NCI-H510A treated with DMSO at 0.1 percent for 48 hours (cell line): Measurements from ENCODE around the gene TRAK1.

Experiments
- DNase-seq: peaks from one replicate; lab custom pipeline; 2025; lab: John Stamatoyannopoulos, UW

Gene TRAK1

GRCh38 chr3:42068303-42069088 is 22.7 kb upstream of the TRAK1 start:
- no peak for DNase-seq

- DNase-seq: no peak
These were observed 21.1 kb upstream of the TRAK1 start for GRCh38 chr3:42070089-42070488.

- no peak for DNase-seq
These were observed 20.6 kb upstream of the TRAK1 start for GRCh38 chr3:42070524-42070923.

- peak; percentile 52 for DNase-seq
These were observed 19.0 kb upstream of the TRAK1 start for GRCh38 chr3:42071904-42072812.

GRCh38 chr3:42072831-42073301 is 18.3 kb upstream of the TRAK1 start:
- DNase-seq: no peak

- no peak for DNase-seq
These were observed 13.4 kb upstream of the TRAK1 start for GRCh38 chr3:42077785-42078184.

- no peak for DNase-seq
These were observed 12.5 kb upstream of the TRAK1 start for GRCh38 chr3:42078677-42079076.

- DNase-seq: no peak
These were observed 11.3 kb upstream of the TRAK1 start for GRCh38 chr3:42079701-42080452.

- DNase-seq: no peak
These were observed 10.7 kb upstream of the TRAK1 start for GRCh38 chr3:42080453-42080872.

GRCh38 chr3:42081838-42082473 is 9.2 kb upstream of the TRAK1 start:
- no peak for DNase-seq

GRCh38 chr3:42084586-42084985 is 6.6 kb upstream of the TRAK1 start:
- no peak for DNase-seq

GRCh38 chr3:42085641-42086376 is 5.3 kb upstream of the TRAK1 start:
- DNase-seq: no peak

GRCh38 chr3:42088803-42089530 is 2.2 kb upstream of the TRAK1 start:
- no peak for DNase-seq

- DNase-seq: no peak
These were observed 849 bp downstream of the TRAK1 start for GRCh38 chr3:42092006-42092405.

GRCh38 chr3:42094128-42094527 is 3.0 kb downstream of the TRAK1 start:
- DNase-seq: no peak

- no peak for DNase-seq
These were observed 3.7 kb downstream of the TRAK1 start for GRCh38 chr3:42094691-42095391.

- DNase-seq: no peak
These were observed 4.4 kb downstream of the TRAK1 start for GRCh38 chr3:42095540-42095939.

GRCh38 chr3:42096796-42097565 is 5.8 kb downstream of the TRAK1 start:
- DNase-seq: no peak

GRCh38 chr3:42097566-42097946 is 6.4 kb downstream of the TRAK1 start:
- DNase-seq: no peak
